T-cell (primary cell): ENCODE data around the gene STIL. TPM values are rescaled to one million over a fixed set of nuclear protein-coding genes. Genes with fewer than 3 reads are reported as not detected.

Experiments used
- ATAC-seq, 4 experiments: fragments of 200-7000 bp in 3 of 4; fragments of 150-1000 bp in 1 of 4; cut with Tn5 transposase; replicated peaks in 1 of 4; 1 replicate in 3 of 4; 2 replicates in 1 of 4; pipeline ENCODE4 v1.10.0; 2021; ENCODE audit warnings: moderate library complexity in 3 of 4, mild to moderate bottlenecking in 2 of 4, moderate number of reproducible peaks in 1 of 4
- CTCF ChIA-PET, 2 donors: fragments of 300-600 bp; sonication (Branson Sonifier 250); formaldehyde crosslinking; loops; one replicate each; lab custom pipeline; 2022; ENCODE audit warnings: antibody characterized with exemption in 2 of 2; lab: Charles Lee
- POLR2A ChIA-PET, 2 donors: fragments of 300-600 bp; sonication (Branson Sonifier 250); formaldehyde crosslinking; loops; one replicate each; lab custom pipeline; 2022; ENCODE audit warnings: antibody characterized with exemption in 2 of 2; lab: Charles Lee
- DNase-seq, 35 experiments: peaks; one replicate each; pipeline versions ENCODE4 v3.0.0 to v3.0.0-alpha.2; 2013 to 2023
- H3K27ac ChIP-seq: one replicate; pipeline ENCODE4 v1.5.1; 2013; ENCODE audit warnings: low read length
- H3K27me3 ChIP-seq, 2 experiments: replicated peaks in 1 of 2; 1 replicate in 1 of 2; 2 replicates in 1 of 2; pipeline versions ENCODE4 v1.6.1 to v1.7.0; 2013; ENCODE audit warnings: low read length in 1 of 2, mixed read lengths in 1 of 2; ENCODE audit not compliant: control insufficient read depth in 2 of 2, insufficient read depth in 2 of 2; ENCODE audit errors: extremely low read depth in 1 of 2
- H3K36me3 ChIP-seq, 2 donors: 1 replicate in 1 of 2; 2 replicates in 1 of 2; pipeline versions ENCODE4 v1.6.1 to v1.7.0; 2013; ENCODE audit warnings: low read length in 1 of 2; ENCODE audit not compliant: control insufficient read depth in 2 of 2, insufficient read depth in 1 of 2; ENCODE audit errors: extremely low read depth in 1 of 2
- H3K4me1 ChIP-seq, 2 experiments: 1 replicate in 1 of 2; 2 replicates in 1 of 2; pipeline versions ENCODE4 v1.6.1 to v1.7.0; 2013; ENCODE audit warnings: low read length in 2 of 2, mixed read lengths in 1 of 2; ENCODE audit not compliant: insufficient read depth in 2 of 2, control insufficient read depth in 1 of 2; ENCODE audit errors: extremely low read depth in 1 of 2
- H3K4me3 ChIP-seq, 2 donors: 1 replicate in 1 of 2; 2 replicates in 1 of 2; pipeline versions ENCODE4 v1.5.1 to v1.7.0; 2013; ENCODE audit warnings: mild to moderate bottlenecking in 2 of 2, low read length in 1 of 2, moderate library complexity in 1 of 2; ENCODE audit not compliant: control insufficient read depth in 1 of 2; ENCODE audit errors: extremely low read depth in 1 of 2
- H3K9me3 ChIP-seq: 2 replicates; pipeline ENCODE4 v1.7.0; 2013
- H3K27ac Mint-ChIP-seq, 2 donors: one replicate each; pipeline ENCODE4 v1.8.0; 2020 to 2021; ENCODE audit warnings: mild to moderate bottlenecking in 2 of 2, mixed read lengths in 2 of 2
- H3K27me3 Mint-ChIP-seq, 2 donors: one replicate each; pipeline ENCODE4 v1.8.0; 2021 to 2022; ENCODE audit warnings: mixed read lengths in 2 of 2
- H3K36me3 Mint-ChIP-seq: one replicate; pipeline ENCODE4 v1.8.0; 2021; ENCODE audit warnings: mixed read lengths
- H3K4me1 Mint-ChIP-seq, 3 donors: one replicate each; pipeline ENCODE4 v1.8.0; 2020 to 2022; ENCODE audit warnings: mixed read lengths in 3 of 3, mild to moderate bottlenecking in 1 of 3
- H3K4me3 Mint-ChIP-seq, 3 donors: one replicate each; pipeline ENCODE4 v1.8.0; 2020 to 2022; ENCODE audit warnings: mild to moderate bottlenecking in 3 of 3, mixed read lengths in 3 of 3, moderate library complexity in 3 of 3
- H3K9me3 Mint-ChIP-seq, 3 donors: one replicate each; pipeline ENCODE4 v1.8.0; 2020 to 2022; ENCODE audit warnings: mixed read lengths in 3 of 3
- WGBS: methylation state at CpG from one replicate; pipeline ENCODE4 v1.1.5; 2013; ENCODE audit warnings: missing lambda C conversion rate; ENCODE audit not compliant: insufficient coverage; 5-methylcytosine and 5-hydroxymethylcytosine counted together
- total RNA-seq, 35 experiments: library from RNA in 6 of 35; stranded (reverse) in 6 of 35; fragments of 120-200 nt in 1 of 35; gene quantifications; one replicate each; pipeline versions ENCODE4 v1.2.1 to v1.2.4 and lab custom pipeline; 2013 to 2026

The STIL gene
- total RNA-seq, 5 donors from 2014 or later (not counting 1 experiment from before 2014, with no cell fraction given), result 0.85 to 3.4 (median 1.7) TPM

DNA sequence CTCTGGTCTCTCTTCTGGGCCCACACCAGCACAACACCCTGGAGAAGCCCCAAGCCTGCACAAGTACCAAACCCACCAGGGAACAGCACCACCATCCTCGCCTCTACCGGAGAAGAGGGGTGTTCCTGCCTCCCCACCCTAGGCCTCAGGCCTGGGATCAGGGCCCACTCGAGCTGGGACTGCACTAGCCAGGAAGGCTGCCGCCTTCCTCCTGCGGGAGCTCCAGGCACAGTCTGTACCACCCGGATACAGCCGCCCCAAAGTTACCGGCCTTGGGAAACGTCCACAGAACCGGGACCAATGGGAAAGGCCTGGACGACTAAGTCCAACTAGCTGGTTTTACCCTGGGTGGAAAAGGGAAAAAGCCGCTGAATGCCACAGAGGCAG lies 85.3 kb downstream of the STIL start:
- H3K27ac Mint-ChIP-seq, result no peak overlapping the region
- no peaks in the 10 kb centered on the region for H3K9me3 Mint-ChIP-seq
- peaks cover 32 to 43% (median 38%) of the 10 kb centered on the region in 3 donors for H3K4me1 Mint-ChIP-seq
- Histone ChIP-seq H3K4me1 (peaks cover 2 to 47% of the 10 kb centered on the region in 2 experiments), H3K27me3 (peaks cover 0 to 89% of the 10 kb centered on the region in 2 experiments), H3K27ac (no peak overlapping the region), H3K9me3 (no peaks in the 10 kb centered on the region), H3K4me3 (no peak overlapping the region), H3K36me3 (no peaks in the 10 kb centered on the region)
- no peaks in the 10 kb centered on the region for H3K36me3 Mint-ChIP-seq
- no peak overlapping the region for H3K4me3 Mint-ChIP-seq
- H3K27me3 Mint-ChIP-seq, result peaks cover 64 to 71% of the 10 kb centered on the region in 2 donors
- no peak for DNase-seq
- 58% methylated on average over 11 of the region's 12 CpGs for WGBS
- ChIA-PET POLR2A (no interaction called here), CTCF (no interaction called here)
- ATAC-seq, result no peak

DNA sequence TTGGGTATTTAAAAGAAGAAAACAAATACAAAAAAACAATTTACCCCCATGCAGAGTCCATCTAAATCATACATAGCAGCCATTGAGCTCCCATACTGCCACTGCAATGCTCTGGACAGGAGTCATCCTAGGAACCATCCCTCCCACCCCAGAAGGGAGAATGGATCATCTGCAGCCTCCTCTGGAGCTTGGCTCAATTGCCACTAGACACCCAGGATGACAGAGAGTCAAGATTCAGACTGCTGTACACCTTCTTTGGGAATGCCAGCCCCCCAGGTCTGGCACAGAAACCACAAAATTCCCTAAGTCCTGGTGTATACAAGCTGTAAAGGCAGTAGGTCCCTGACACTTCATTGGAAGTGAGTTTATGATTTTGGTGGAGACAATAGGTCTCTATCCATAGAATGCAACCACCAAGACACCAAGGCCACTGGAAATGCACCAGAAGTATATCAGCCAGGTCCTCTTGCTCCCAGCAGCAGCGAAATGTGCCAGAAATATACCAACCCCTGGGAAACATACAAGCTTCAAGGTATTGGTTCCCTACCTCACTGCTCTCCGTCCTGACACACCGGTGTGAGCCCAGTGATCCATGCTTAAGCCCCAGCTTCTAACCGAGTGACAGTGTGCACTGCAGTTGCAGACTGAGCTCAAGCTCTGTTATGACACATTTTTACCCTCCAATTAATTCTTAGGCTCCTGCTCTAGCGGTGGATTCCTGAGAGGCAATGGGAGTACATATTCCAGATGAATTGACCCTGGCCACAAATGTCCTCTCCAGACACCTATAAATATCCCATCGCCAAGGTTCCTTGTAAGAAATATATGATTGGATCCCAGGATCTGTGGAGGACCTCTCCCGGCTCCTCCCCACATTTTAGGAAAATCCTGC lies 86.4 kb downstream of the STIL start:
- Mint-ChIP-seq H3K36me3 (no peaks in the 10 kb centered on the region), H3K9me3 (no peaks in the 10 kb centered on the region), H3K27ac (peak overlapping the region in 1 of 2 donors; percentile 60), H3K4me1 (peaks cover 30 to 41% (median 35%) of the 10 kb centered on the region in 3 donors), H3K27me3 (peaks cover 53 to 61% of the 10 kb centered on the region in 2 donors), H3K4me3 (no peak overlapping the region)
- peaks cover 2 to 47% of the 10 kb centered on the region in 2 experiments for H3K4me1 ChIP-seq
- peaks cover 0 to 93% of the 10 kb centered on the region in 2 experiments for H3K27me3 ChIP-seq
- H3K9me3 ChIP-seq, result no peaks in the 10 kb centered on the region
- no peak for DNase-seq
- 88% methylated on average over 6 of the region's 7 CpGs for WGBS
- H3K27ac ChIP-seq, result no peak overlapping the region
- POLR2A ChIA-PET, result interaction anchor here in 1 of 2 donors (0.6 kb wide), 1 partner anchor 210 kb away, joined by 9 read pairs; the partner anchor contains the start of gene FOXD2
- CTCF ChIA-PET, result no interaction called here
- H3K4me3 ChIP-seq, result no peak overlapping the region
- H3K36me3 ChIP-seq, result no peaks in the 10 kb centered on the region
- no peak for ATAC-seq

DNA sequence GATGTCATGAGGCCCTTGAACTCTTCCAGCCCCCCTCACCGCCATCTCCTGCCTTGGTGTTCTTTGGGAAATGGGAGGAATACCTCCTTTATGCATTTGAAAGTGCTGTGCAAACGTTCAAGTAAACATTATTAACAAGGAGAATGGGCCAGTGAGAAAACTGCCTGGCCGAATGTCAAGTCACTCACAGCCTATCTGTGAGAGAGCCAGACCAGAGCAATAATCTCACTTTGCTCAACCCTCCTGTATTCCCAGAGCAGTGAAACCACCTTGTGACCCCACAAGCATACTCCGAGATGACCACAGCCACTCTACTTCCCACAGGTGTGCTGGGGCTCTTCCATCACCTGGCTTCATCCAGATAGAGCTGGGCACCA lies 87.1 kb downstream of the STIL start:
- Histone ChIP-seq H3K27me3 (peaks cover 0 to 89% of the 10 kb centered on the region in 2 experiments), H3K27ac (no peak overlapping the region), H3K36me3 (no peaks in the 10 kb centered on the region), H3K4me1 (peaks cover 2 to 41% of the 10 kb centered on the region in 2 experiments), H3K9me3 (no peaks in the 10 kb centered on the region), H3K4me3 (no peak overlapping the region)
- POLR2A ChIA-PET, result no interaction called here
- H3K4me1 Mint-ChIP-seq, result peaks cover 25 to 35% (median 31%) of the 10 kb centered on the region in 3 donors
- H3K27me3 Mint-ChIP-seq, result peaks cover 50 to 58% of the 10 kb centered on the region in 2 donors
- H3K4me3 Mint-ChIP-seq, result no peak overlapping the region
- H3K36me3 Mint-ChIP-seq, result no peaks in the 10 kb centered on the region
- ATAC-seq (no peak), DNase-seq (no peak)
- H3K9me3 Mint-ChIP-seq, result no peaks in the 10 kb centered on the region
- 73% methylated on average over 3 of the region's 4 CpGs for WGBS
- no peak overlapping the region for H3K27ac Mint-ChIP-seq
- CTCF ChIA-PET, result no interaction called here

DNA sequence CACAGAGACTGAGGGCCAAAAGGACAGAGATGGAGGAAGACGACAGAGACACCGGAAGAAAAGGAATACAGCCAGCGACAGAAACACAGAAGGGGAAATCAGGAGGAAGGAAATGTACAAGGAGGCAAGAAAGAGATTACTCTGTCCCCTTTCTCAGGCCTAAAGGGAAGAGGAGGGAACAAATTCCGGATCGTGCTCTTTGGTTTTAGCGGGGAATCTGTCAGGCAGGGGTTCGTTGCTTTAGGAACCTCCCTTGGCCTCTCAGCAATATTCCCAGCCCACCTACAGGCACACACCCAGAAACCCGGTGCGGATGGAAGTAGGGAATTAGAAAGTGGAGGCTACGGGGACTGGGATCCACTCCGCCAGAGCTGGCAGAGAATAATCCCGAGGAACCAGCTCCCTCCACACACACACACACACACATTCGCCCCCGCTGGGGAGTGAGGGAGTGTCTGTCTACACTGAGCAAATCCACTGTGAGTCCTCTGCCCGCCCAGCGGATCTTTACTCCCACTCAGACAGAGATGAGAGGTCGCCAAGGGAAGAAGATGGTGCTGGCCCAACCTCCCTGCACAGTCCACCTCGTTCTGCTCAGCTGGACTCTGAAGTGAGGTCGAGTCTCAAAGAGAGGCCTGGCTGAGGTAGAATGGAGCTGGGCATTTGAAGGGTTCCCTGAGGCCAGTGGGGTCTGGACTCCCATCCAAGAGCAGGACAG lies 87.7 kb downstream of the STIL start:
- Histone ChIP-seq H3K9me3 (no peaks in the 10 kb centered on the region), H3K27ac (no peak overlapping the region), H3K4me1 (peaks cover 2 to 35% of the 10 kb centered on the region in 2 experiments), H3K4me3 (no peak overlapping the region), H3K27me3 (peaks cover 0 to 86% of the 10 kb centered on the region in 2 experiments), H3K36me3 (no peaks in the 10 kb centered on the region)
- H3K9me3 Mint-ChIP-seq, result no peaks in the 10 kb centered on the region
- WGBS, result 36% methylated on average over 5 of the region's 19 CpGs
- no peaks in the 10 kb centered on the region for H3K36me3 Mint-ChIP-seq
- peaks cover 50 to 59% of the 10 kb centered on the region in 2 donors for H3K27me3 Mint-ChIP-seq
- H3K27ac Mint-ChIP-seq, result no peak overlapping the region
- ATAC-seq, result no peak
- DNase-seq, result no peak
- ChIA-PET CTCF (no interaction called here), POLR2A (no interaction called here)
- H3K4me3 Mint-ChIP-seq, result peak overlapping the region; percentile 58 to 64 (median 59)
- peaks cover 20 to 30% (median 26%) of the 10 kb centered on the region in 3 donors for H3K4me1 Mint-ChIP-seq

DNA sequence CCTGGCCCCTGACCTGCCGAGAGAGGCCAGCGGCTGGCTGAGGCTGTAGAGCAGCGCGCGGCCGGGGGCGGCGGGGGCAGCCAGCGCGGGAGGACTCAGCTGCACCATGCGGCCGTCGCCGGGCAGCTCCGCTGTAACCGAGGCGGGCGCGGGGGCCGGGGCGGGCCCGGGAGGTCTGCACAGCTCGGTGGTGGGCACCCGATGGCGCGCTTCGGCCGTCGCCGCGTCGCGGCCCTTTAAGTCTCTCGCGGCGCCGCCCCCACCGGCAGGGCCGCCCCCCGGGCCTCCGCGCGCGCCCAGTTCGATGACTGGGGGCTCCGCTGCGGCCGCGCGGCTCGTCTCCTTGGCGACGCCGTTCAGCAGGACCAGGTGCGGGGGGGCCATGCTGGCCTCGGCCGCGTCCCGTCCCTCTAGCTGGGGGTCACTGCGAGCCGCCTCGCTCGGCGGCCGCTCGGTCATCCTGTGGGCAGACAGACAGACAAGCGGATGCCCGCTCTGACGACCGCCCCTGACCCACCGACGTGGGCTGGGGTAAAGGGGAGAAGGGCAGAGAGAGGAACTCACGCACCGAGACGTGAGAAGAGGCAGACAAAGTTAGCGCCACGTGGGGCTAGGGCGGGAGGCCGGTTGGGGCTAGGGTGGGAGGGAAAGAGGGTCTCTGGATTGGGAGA lies 88.4 kb downstream of the STIL start:
- H3K4me1 Mint-ChIP-seq, result peaks cover 16 to 23% (median 20%) of the 10 kb centered on the region in 3 donors
- DNase-seq, result no peak
- no peaks in the 10 kb centered on the region for H3K9me3 ChIP-seq
- POLR2A ChIA-PET, result no interaction called here
- no peak overlapping the region for H3K27ac Mint-ChIP-seq
- H3K4me3 ChIP-seq, result no peak overlapping the region
- peaks cover 56 to 58% of the 10 kb centered on the region in 2 donors for H3K27me3 Mint-ChIP-seq
- H3K9me3 Mint-ChIP-seq, result no peaks in the 10 kb centered on the region
- peaks cover 0 to 28% of the 10 kb centered on the region in 2 experiments for H3K4me1 ChIP-seq
- H3K36me3 ChIP-seq, result no peaks in the 10 kb centered on the region
- peak; percentile 20 to 34 (median 30) for ATAC-seq
- no peak overlapping the region for H3K27ac ChIP-seq
- peaks cover 0 to 79% of the 10 kb centered on the region in 2 experiments for H3K27me3 ChIP-seq
- WGBS, result 3% methylated on average over 72 of the region's 79 CpGs
- peak overlapping the region; percentile 58 to 64 (median 59) for H3K4me3 Mint-ChIP-seq
- no peaks in the 10 kb centered on the region for H3K36me3 Mint-ChIP-seq
- CTCF ChIA-PET, result no interaction called here
